H1 (cell line): ENCODE measurements around the gene GPR160. TPM values are rescaled to one million over a fixed set of nuclear protein-coding genes. Genes with fewer than 3 reads are reported as not detected.

Experiments
- CTCF ChIA-PET: fragments of 300-600 bp; sonication (Branson Sonifier 250); formaldehyde crosslinking; loops from one replicate; lab custom pipeline; 2021; ENCODE audit not compliant: partially characterized antibody; lab: Charles Lee
- POLR2A ChIA-PET: fragments of 300-600 bp; sonication (Branson Sonifier 250); formaldehyde crosslinking; loops from one replicate; lab custom pipeline; 2021; ENCODE audit warnings: inconsistent platforms; ENCODE audit not compliant: partially characterized antibody; lab: Charles Lee
- DNase-seq, 2 experiments: peaks; one replicate each; pipeline versions ENCODE4 v3.0.0 to v3.0.0-alpha.2; 2010 to 2022; ENCODE audit warnings: low spot score in 2 of 2, low read depth in 1 of 2, mixed read lengths in 1 of 2
- FAIRE-seq: peaks from 2 replicates; lab custom pipeline; 2011; peaks lifted over from hg19 to GRCh38; lab: Jason Lieb, UNC
- H2AFZ ChIP-seq: 2 replicates; pipeline ENCODE4 v1.8.1; 2012; ENCODE audit warnings: low read length, inconsistent platforms
- H2AK5ac ChIP-seq: 2 replicates; pipeline ENCODE4 v1.6.1; 2013; ENCODE audit warnings: low read depth, low read length
- H2BK120ac ChIP-seq: replicated peaks from 2 replicates; pipeline ENCODE3; 2013; ENCODE audit warnings: low read depth, low read length, inconsistent platforms
- H2BK12ac ChIP-seq: 2 replicates; pipeline ENCODE4 v1.6.1; 2013; ENCODE audit warnings: low read depth, low read length
- H2BK15ac ChIP-seq: 2 replicates; pipeline ENCODE4 v1.6.1; 2013; ENCODE audit warnings: low read length
- H2BK20ac ChIP-seq: 2 replicates; pipeline ENCODE4 v1.6.1; 2013; ENCODE audit warnings: low read length
- H2BK5ac ChIP-seq: 2 replicates; pipeline ENCODE4 v1.6.1; 2013; ENCODE audit warnings: low read depth, low read length
- H3K14ac ChIP-seq: 2 replicates; pipeline ENCODE4 v1.6.1; 2013; ENCODE audit warnings: inconsistent platforms; ENCODE audit not compliant: insufficient read length
- H3K18ac ChIP-seq: 2 replicates; pipeline ENCODE4 v1.6.1; 2013; ENCODE audit warnings: low read length; ENCODE audit errors: extremely low read depth
- H3K23ac ChIP-seq: 2 replicates; pipeline ENCODE4 v1.6.1; 2013; ENCODE audit warnings: inconsistent platforms; ENCODE audit not compliant: insufficient read length
- H3K23me2 ChIP-seq: 2 replicates; pipeline ENCODE4 v1.6.1; 2013; ENCODE audit warnings: low read depth, low read length
- H3K27ac ChIP-seq: 2 replicates; pipeline ENCODE4 v1.6.1; 2011; ENCODE audit warnings: low read depth, low read length, inconsistent platforms
- H3K27me3 ChIP-seq, 4 experiments: replicated peaks in 1 of 4; 1 replicate in 1 of 4; 2 replicates in 3 of 4; pipeline versions ENCODE4 v1.6.1 to v1.8.1; 2011 to 2013; ENCODE audit warnings: low read length in 3 of 4, mild to moderate bottlenecking in 3 of 4, inconsistent platforms in 2 of 4, mixed read lengths in 2 of 4, moderate library complexity in 1 of 4; ENCODE audit not compliant: control insufficient read depth in 3 of 4, insufficient read depth in 3 of 4; ENCODE audit errors: extremely low read depth in 1 of 4
- H3K36me3 ChIP-seq, 4 experiments: 2 replicates each; pipeline versions ENCODE4 v1.6.1 to v1.8.1; 2011 to 2013; ENCODE audit warnings: mild to moderate bottlenecking in 4 of 4, low read length in 3 of 4, moderate library complexity in 2 of 4, control low read depth in 1 of 4, inconsistent platforms in 1 of 4; ENCODE audit not compliant: insufficient read depth in 4 of 4, control insufficient read depth in 2 of 4
- H3K4ac ChIP-seq: replicated peaks from 2 replicates; pipeline ENCODE3; 2013; ENCODE audit warnings: low read length, low read depth, mixed read lengths, inconsistent platforms; ENCODE audit not compliant: insufficient read length
- H3K4me1 ChIP-seq, 4 experiments: replicated peaks in 1 of 4; 1 replicate in 1 of 4; 2 replicates in 3 of 4; pipeline versions ENCODE4 v1.6.1 to v1.8.1; 2011 to 2013; ENCODE audit warnings: low read length in 3 of 4, inconsistent platforms in 2 of 4, mixed read lengths in 1 of 4; ENCODE audit not compliant: insufficient read depth in 4 of 4, control insufficient read depth in 3 of 4
- H3K4me2 ChIP-seq, 2 experiments: 2 replicates each; pipeline versions ENCODE4 v1.6.1 to v1.8.1; 2011 to 2013; ENCODE audit warnings: low read depth in 2 of 2, low read length in 2 of 2, control low read depth in 1 of 2, inconsistent platforms in 1 of 2, mild to moderate bottlenecking in 1 of 2; ENCODE audit not compliant: insufficient read depth in 1 of 2
- H3K4me3 ChIP-seq, 4 experiments: fragments of 200-600, 300-600 bp in 1 of 4; sonication (generic), shearing (Covaris generic), sonication (Bioruptor Twin) in 1 of 4; 2 replicates each; pipeline versions ENCODE4 v1.5.1 to v1.8.1; 2011 to 2016; ENCODE audit warnings: low read length in 4 of 4, low read depth in 3 of 4, control low read depth in 2 of 4, inconsistent platforms in 2 of 4, mild to moderate bottlenecking in 2 of 4, mixed read lengths in 1 of 4, moderate library complexity in 1 of 4; ENCODE audit not compliant: insufficient read depth in 2 of 4; ENCODE audit errors: extremely low read depth in 1 of 4
- H3K56ac ChIP-seq: replicated peaks from 2 replicates; pipeline ENCODE3; 2013; ENCODE audit warnings: low read depth, mild to moderate bottlenecking, mixed read lengths, low read length, inconsistent platforms; ENCODE audit not compliant: insufficient read length
- H3K79me1 ChIP-seq: 2 replicates; pipeline ENCODE4 v1.6.1; 2013; ENCODE audit warnings: low read depth, low read length, control low read depth
- H3K79me2 ChIP-seq, 2 experiments: 2 replicates each; pipeline versions ENCODE4 v1.6.1 to v1.8.1; 2012 to 2013; ENCODE audit warnings: low read length in 2 of 2, mild to moderate bottlenecking in 2 of 2, inconsistent platforms in 1 of 2; ENCODE audit not compliant: insufficient read depth in 2 of 2, control insufficient read depth in 1 of 2
- H3K9ac ChIP-seq, 4 experiments: replicated peaks in 1 of 4; 1 replicate in 1 of 4; 2 replicates in 3 of 4; pipeline versions ENCODE4 v1.6.1 to v1.8.1; 2011 to 2013; ENCODE audit warnings: low read depth in 3 of 4, low read length in 3 of 4, control low read depth in 2 of 4, mild to moderate bottlenecking in 2 of 4, moderate library complexity in 2 of 4, inconsistent platforms in 1 of 4; ENCODE audit errors: extremely low read depth in 1 of 4
- H3K9me3 ChIP-seq, 2 experiments: 2 replicates each; pipeline versions ENCODE4 v1.6.1 to v1.8.1; 2012 to 2013; ENCODE audit warnings: mild to moderate bottlenecking in 2 of 2, moderate library complexity in 2 of 2, control low read depth in 1 of 2, inconsistent platforms in 1 of 2, low read depth in 1 of 2, low read length in 1 of 2, mixed read lengths in 1 of 2; ENCODE audit not compliant: insufficient read depth in 2 of 2
- H4K20me1 ChIP-seq, 2 experiments: replicated peaks in 1 of 2; 2 replicates each; pipeline versions ENCODE3 to v1.8.1; 2011 to 2013; ENCODE audit warnings: inconsistent platforms in 2 of 2, low read length in 2 of 2, mild to moderate bottlenecking in 1 of 2; ENCODE audit not compliant: insufficient read depth in 2 of 2, control insufficient read depth in 1 of 2
- H4K5ac ChIP-seq: 2 replicates; pipeline ENCODE4 v1.6.1; 2013; ENCODE audit warnings: low read length, low read depth, mixed read lengths, inconsistent platforms; ENCODE audit not compliant: insufficient read length
- H4K8ac ChIP-seq: 2 replicates; pipeline ENCODE4 v1.8.0; 2013; ENCODE audit warnings: mild to moderate bottlenecking, moderate library complexity, low read length, inconsistent platforms; ENCODE audit not compliant: insufficient read depth; ENCODE audit errors: extremely low read depth
- H4K91ac ChIP-seq: replicated peaks from 2 replicates; pipeline ENCODE3; 2013; ENCODE audit warnings: low read length, mixed read lengths, inconsistent platforms; ENCODE audit not compliant: insufficient read length
- ATF2 ChIP-seq: IDR thresholded peaks from 2 replicates; pipeline ENCODE4 v1.6.1; 2012; ENCODE audit warnings: low read length, inconsistent platforms
- MAX ChIP-seq: IDR thresholded peaks from 2 replicates; pipeline ENCODE4 v1.6.1; 2012; ENCODE audit warnings: inconsistent platforms
- RAD21 ChIP-seq, 2 experiments: IDR thresholded peaks in 1 of 2; conservative IDR thresholded peaks in 1 of 2; 2 replicates each; pipeline ENCODE4 v1.6.1; 2011; ENCODE audit warnings: low read depth in 2 of 2, low read length in 2 of 2, improper control_type of control experiment in 1 of 2, inconsistent platforms in 1 of 2, mild to moderate bottlenecking in 1 of 2, moderate library complexity in 1 of 2
- SIRT6 ChIP-seq: IDR thresholded peaks from one replicate; pipeline ENCODE4 v1.7.1; 2012; ENCODE audit warnings: low read length, inconsistent platforms
- WGBS, 2 experiments: shearing (Covaris generic) in 1 of 2; methylation state at CpG; one replicate each; pipeline versions ENCODE4 v1.1.6 to v1.1.7; 2013 to 2015; ENCODE audit warnings: low lambda C conversion rate in 2 of 2, mixed read lengths in 2 of 2, inconsistent platforms in 1 of 2, low coverage in 1 of 2, missing lambda C conversion rate in 1 of 2; ENCODE audit not compliant: insufficient replicate concordance in 2 of 2, insufficient coverage in 1 of 2, insufficient read length in 1 of 2; ENCODE audit errors: extremely low coverage in 1 of 2, missing lambda C conversion rate in 1 of 2; 5-methylcytosine and 5-hydroxymethylcytosine counted together
- polyA plus RNA-seq, 7 experiments: library from polyadenylated mRNA; depleted of rRNA in 3 of 7; stranded (reverse) in 5 of 7; unstranded in 2 of 7; fragments of >200 nt in 5 of 7; fragments of 200-250 nt in 2 of 7; gene quantifications; 1 replicate in 5 of 7; 2 replicates in 1 of 7; 4 replicates in 1 of 7; pipeline versions ENCODE4 v1.2.1 to v1.2.3, GENCODE V29; 2011 to 2013; ENCODE audit warnings: missing spikeins in 2 of 7, mixed read lengths in 2 of 7
- total RNA-seq: library from RNA; stranded (reverse); fragmentation: NEBNext Ultra II Directional; extraction: Animal tissue kit (Norgen Biotek cat#: 25700); gene quantifications from 2 replicates; pipeline ENCODE4 v1.2.1, GENCODE V29; 2021
- TF ChIP-seq, protein P1 (sequence below), 3 experiments: IDR thresholded peaks; 1 replicate in 2 of 3; 2 replicates in 1 of 3; pipeline versions ENCODE4 v1.5.1 to v1.6.1; 2011; ENCODE audit warnings: low read length in 3 of 3, mild to moderate bottlenecking in 3 of 3, inconsistent platforms in 2 of 3, low read depth in 1 of 3, moderate library complexity in 1 of 3; ENCODE audit not compliant: insufficient read depth in 1 of 3; ENCODE audit errors: control extremely low read depth in 1 of 3

Gene GPR160
- total and polyA plus RNA-seq, 2 of the 8 experiments (the other 6 are each of a cell fraction or from before 2014, with no cell fraction given), result 14.3 to 16.6 TPM

GRCh38 chr3:170078620-170079281 lies 41.0 kb downstream of the GPR160 start:
- H4K5ac ChIP-seq, result no peak overlapping the region
- H2BK20ac ChIP-seq, result no peak overlapping the region
- FAIRE-seq, result no peak
- H2AFZ ChIP-seq, result no peak overlapping the region
- 86% methylated on average over 13 of the region's 13 CpGs; no CpG with 5 or more reads in 1 of the 2 experiments for WGBS, 2 experiments
- H3K23me2 ChIP-seq, result no peaks in the 10 kb centered on the region
- no peak overlapping the region for H2AK5ac ChIP-seq
- H3K9ac ChIP-seq, result no peak overlapping the region
- no peak overlapping the region for H3K23ac ChIP-seq
- no peaks in the 10 kb centered on the region for H3K79me2 ChIP-seq
- POLR2A ChIA-PET, result interaction anchor here (0.6 to 1.3 kb wide), 5 partner anchors 15 to 307 kb away, joined by 3 to 7 read pairs (median 4); partner anchors contain the start of gene MYNN
- H2BK15ac ChIP-seq, result no peak overlapping the region
- H3K4me1 ChIP-seq, result peaks cover 0 to 2% (median 0%) of the 10 kb centered on the region in 4 experiments; a peak in 1 of 7 replicates
- H2BK12ac ChIP-seq, result no peak overlapping the region
- H3K79me1 ChIP-seq, result no peaks in the 10 kb centered on the region
- H4K8ac ChIP-seq, result no peak overlapping the region
- H3K27me3 ChIP-seq, result no peaks in the 10 kb centered on the region
- no peak overlapping the region for H4K91ac ChIP-seq
- H3K18ac ChIP-seq, result no peak overlapping the region
- H3K4ac ChIP-seq, result no peak overlapping the region
- H2BK5ac ChIP-seq, result no peak overlapping the region
- H3K4me3 ChIP-seq, result no peak overlapping the region
- H3K56ac ChIP-seq, result no peak overlapping the region
- no peak overlapping the region for H2BK120ac ChIP-seq
- no peak overlapping the region for H3K4me2 ChIP-seq
- CTCF ChIA-PET, result interaction anchor here (0.6 to 4.5 kb wide), 29 partner anchors 8 to 886 kb away, joined by 3 to 34 read pairs (median 5); no protein-coding TSS in a partner anchor
- H3K9me3 ChIP-seq, result no peaks in the 10 kb centered on the region
- peaks cover 0 to under 1% (median 0%) of the 10 kb centered on the region in 4 experiments; a peak in 1 of 8 replicates for H3K36me3 ChIP-seq
- H3K27ac ChIP-seq, result no peak overlapping the region
- no peak for TF ChIP-seq SIRT6
- TF ChIP-seq MAX, result no peak
- no peak for TF ChIP-seq ATF2
- peak; percentile 30 to 42 for TF ChIP-seq RAD21 (IDR thresholded peaks at IDR 0.05 in 1 of 2, conservative IDR thresholded peaks at IDR 0.05 in 1 of 2; ENCODE audit: low read depth in 2 of 2, low read length in 2 of 2)
- TF ChIP-seq, protein P1, sequence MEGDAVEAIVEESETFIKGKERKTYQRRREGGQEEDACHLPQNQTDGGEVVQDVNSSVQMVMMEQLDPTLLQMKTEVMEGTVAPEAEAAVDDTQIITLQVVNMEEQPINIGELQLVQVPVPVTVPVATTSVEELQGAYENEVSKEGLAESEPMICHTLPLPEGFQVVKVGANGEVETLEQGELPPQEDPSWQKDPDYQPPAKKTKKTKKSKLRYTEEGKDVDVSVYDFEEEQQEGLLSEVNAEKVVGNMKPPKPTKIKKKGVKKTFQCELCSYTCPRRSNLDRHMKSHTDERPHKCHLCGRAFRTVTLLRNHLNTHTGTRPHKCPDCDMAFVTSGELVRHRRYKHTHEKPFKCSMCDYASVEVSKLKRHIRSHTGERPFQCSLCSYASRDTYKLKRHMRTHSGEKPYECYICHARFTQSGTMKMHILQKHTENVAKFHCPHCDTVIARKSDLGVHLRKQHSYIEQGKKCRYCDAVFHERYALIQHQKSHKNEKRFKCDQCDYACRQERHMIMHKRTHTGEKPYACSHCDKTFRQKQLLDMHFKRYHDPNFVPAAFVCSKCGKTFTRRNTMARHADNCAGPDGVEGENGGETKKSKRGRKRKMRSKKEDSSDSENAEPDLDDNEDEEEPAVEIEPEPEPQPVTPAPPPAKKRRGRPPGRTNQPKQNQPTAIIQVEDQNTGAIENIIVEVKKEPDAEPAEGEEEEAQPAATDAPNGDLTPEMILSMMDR (IDR thresholded peaks at IDR 0.05; ENCODE audit: control extremely low read depth in 1 of 3, insufficient read depth in 1 of 3, low read depth in 1 of 3, low read length in 3 of 3), result peak; percentile 16 to 35 (median 32); a peak in 3 of 4 replicates
- TF ChIP-seq, all 59 proteins: peak for 2
- no peak for DNase-seq
- Histone ChIP-seq H4K20me1 (no peaks in the 10 kb centered on the region), H3K14ac (no peak overlapping the region)
